Lower lobe of right lung (tissue), 2 donors: Measurements from ENCODE around the gene PTGIS. TPM values are rescaled to one million over a fixed set of nuclear protein-coding genes. Genes with fewer than 3 reads are reported as not detected.

Source experiments
- ATAC-seq, 2 donors: fragments of 200-7000 bp; cut with Tn5 transposase; one replicate each; pipeline ENCODE4 v1.9.1; 2020 to 2022; ENCODE audit warnings: mild to moderate bottlenecking in 2 of 2, moderate library complexity in 2 of 2
- DNase-seq: peaks from one replicate; pipeline ENCODE4 v3.0.0-alpha.2; 2020
- H3K27ac ChIP-seq: fragments of 200-600 bp; one replicate; pipeline ENCODE4 v1.8.0; 2022
- H3K27me3 ChIP-seq: fragments of 200-600 bp; one replicate; pipeline ENCODE4 v1.8.0; 2022; ENCODE audit warnings: low read depth
- H3K36me3 ChIP-seq: fragments of 200-600 bp; one replicate; pipeline ENCODE4 v1.8.0; 2022; ENCODE audit warnings: mild to moderate bottlenecking
- H3K4me1 ChIP-seq: fragments of 200-600 bp; one replicate; pipeline ENCODE4 v1.8.0; 2022
- H3K4me3 ChIP-seq: fragments of 200-600 bp; one replicate; pipeline ENCODE4 v1.8.0; 2022; ENCODE audit warnings: mild to moderate bottlenecking
- H3K9me3 ChIP-seq: fragments of 200-600 bp; one replicate; pipeline ENCODE4 v1.8.0; 2022
- CTCF ChIP-seq: fragments of 200-600 bp; IDR thresholded peaks from one replicate; pipeline ENCODE4 v1.8.0; 2022; ENCODE audit warnings: antibody characterized with exemption, mild to moderate bottlenecking
- intact Hi-C: fragments of 100-400 bp; cut with DNase I; formaldehyde crosslinking; loops from one replicate; pipeline ENCODE4 v1.11.0; 2022
- total RNA-seq: library from RNA; stranded (reverse); fragmentation: NEBNext Ultra II Directional; extraction: Animal tissue kit (Norgen Biotek cat#: 25700); gene quantifications from one replicate; pipeline ENCODE4 v1.2.1, GENCODE V29; 2021
- donor health status: DM: no; HTN: yes; CAD: no; lungs with severe emphysema.

The PTGIS gene
- total RNA-seq, 1 donor from 2014 or later = 41.2 TPM

GRCh38 chr20:49521356-49521755, 46.6 kb downstream of the PTGIS start:
- TF ChIP-seq CTCF = no peak
- H3K27me3 ChIP-seq = no peaks in the 10 kb centered on the region
- H3K4me1 ChIP-seq = no peaks in the 10 kb centered on the region
- H3K27ac ChIP-seq = no peak overlapping the region
- intact Hi-C loops = no loop called here
- H3K4me3 ChIP-seq = no peak overlapping the region
- ATAC-seq (no peak), DNase-seq (no peak)
- H3K36me3 ChIP-seq = peaks cover 6% of the 10 kb centered on the region
- H3K9me3 ChIP-seq = no peaks in the 10 kb centered on the region

- H3K4me1 ChIP-seq = no peaks in the 10 kb centered on the region
- no peak for TF ChIP-seq CTCF
- H3K27me3 ChIP-seq = no peaks in the 10 kb centered on the region
- ATAC-seq = no peak
- peaks cover 6% of the 10 kb centered on the region for H3K36me3 ChIP-seq
- H3K9me3 ChIP-seq = no peaks in the 10 kb centered on the region
- H3K27ac ChIP-seq = no peak overlapping the region
- DNase-seq = no peak
- H3K4me3 ChIP-seq = no peak overlapping the region
- intact Hi-C loops = no loop called here
Measured at GRCh38 chr20:49519777-49520359, 48.1 kb downstream of the PTGIS start.

- Histone ChIP-seq H3K36me3 (peaks cover 6% of the 10 kb centered on the region), H3K4me1 (no peaks in the 10 kb centered on the region), H3K27ac (no peak overlapping the region), H3K9me3 (no peaks in the 10 kb centered on the region), H3K27me3 (no peaks in the 10 kb centered on the region), H3K4me3 (no peak overlapping the region)
- intact Hi-C loops = no loop called here
- ATAC-seq = no peak
- no peak for DNase-seq
- no peak for TF ChIP-seq CTCF
Measured at GRCh38 chr20:49519212-49519712, 48.7 kb downstream of the PTGIS start.

GRCh38 chr20:49518576-49518975, 49.4 kb downstream of the PTGIS start:
- H3K27me3 ChIP-seq = no peaks in the 10 kb centered on the region
- peaks cover 6% of the 10 kb centered on the region for H3K36me3 ChIP-seq

GRCh38 chr20:49517805-49518100, 50.2 kb downstream of the PTGIS start:
- Histone ChIP-seq H3K9me3 (no peaks in the 10 kb centered on the region), H3K27ac (no peak overlapping the region), H3K27me3 (no peaks in the 10 kb centered on the region), H3K4me3 (no peak overlapping the region), H3K4me1 (no peaks in the 10 kb centered on the region), H3K36me3 (peaks cover under 1% of the 10 kb centered on the region)
- intact Hi-C loops = no loop called here
- no peak for TF ChIP-seq CTCF
- DNase-seq (no peak), ATAC-seq (no peak)

More at GRCh38 chr20:49518576-49518975, 49.4 kb downstream of the PTGIS start:
- Histone ChIP-seq H3K4me3 (no peak overlapping the region), H3K4me1 (no peaks in the 10 kb centered on the region), H3K9me3 (no peaks in the 10 kb centered on the region), H3K27ac (no peak overlapping the region)
- no peak for TF ChIP-seq CTCF
- no peak for DNase-seq
- ATAC-seq = no peak
- intact Hi-C loops = no loop called here
